MCF 10A (cell line): ENCODE results near the gene MBD6. TPM values are rescaled to one million over a fixed set of nuclear protein-coding genes. Genes with fewer than 3 reads are reported as not detected.

Experiments used
- BruUV-seq: library from RNA; stranded (reverse); fragments of 400-500 nt; replicated peaks from 2 replicates; lab custom pipeline; 2021; lab: Mats Ljungman, UMichigan
- CTCF ChIA-PET: fragments of 300-600 bp; sonication (Branson Sonifier 250); formaldehyde crosslinking; extraction: SDS; loops from one replicate; lab custom pipeline; 2021; ENCODE audit warnings: antibody characterized with exemption, inconsistent platforms; lab: Yijun Ruan, JAX
- POLR2A ChIA-PET: fragments of 300-600, 350-650 bp; sonication (Branson Sonifier 250); formaldehyde crosslinking; extraction: SDS; loops from one replicate; lab custom pipeline; 2020; ENCODE audit warnings: antibody characterized with exemption, inconsistent platforms; lab: Yijun Ruan, JAX
- DNase-seq: peaks from one replicate; pipeline ENCODE4 v3.0.0-alpha.2; 2018; ENCODE audit not compliant: unreplicated experiment
- H3K27ac Mint-ChIP-seq: one replicate; pipeline ENCODE4 v1.8.0; 2022; ENCODE audit warnings: mild to moderate bottlenecking, low read depth, mixed read lengths; ENCODE audit not compliant: unreplicated experiment
- H3K27me3 Mint-ChIP-seq: one replicate; pipeline ENCODE4 v1.8.0; 2022; ENCODE audit warnings: mixed read lengths; ENCODE audit not compliant: insufficient read depth, unreplicated experiment
- H3K36me3 Mint-ChIP-seq: one replicate; pipeline ENCODE4 v1.8.0; 2022; ENCODE audit warnings: mild to moderate bottlenecking, moderate library complexity, mixed read lengths; ENCODE audit not compliant: insufficient read depth, unreplicated experiment
- H3K4me1 Mint-ChIP-seq: one replicate; pipeline ENCODE4 v1.8.0; 2022; ENCODE audit warnings: mixed read lengths; ENCODE audit not compliant: insufficient read depth, unreplicated experiment
- H3K4me3 Mint-ChIP-seq: one replicate; pipeline ENCODE4 v1.8.0; 2022; ENCODE audit warnings: mild to moderate bottlenecking, moderate library complexity, mixed read lengths; ENCODE audit not compliant: unreplicated experiment
- H3K9me3 Mint-ChIP-seq: one replicate; pipeline ENCODE4 v1.8.0; 2022; ENCODE audit warnings: mixed read lengths; ENCODE audit not compliant: unreplicated experiment
- intact Hi-C: fragments of 100-400 bp; cut with micrococcal nuclease; formaldehyde crosslinking; loops from 2 replicates; pipeline ENCODE4 v1.14.1; 2022
- total RNA-seq: library from RNA; stranded (reverse); gene quantifications from 2 replicates; pipeline ENCODE4 v1.2.3, GENCODE V29; 2022
- TF ChIP-seq, protein P1 (sequence below): fragments of 200-600 bp; IDR thresholded peaks from one replicate; pipeline ENCODE4 v1.8.0; 2022; ENCODE audit warnings: antibody characterized with exemption, mild to moderate bottlenecking; ENCODE audit not compliant: unreplicated experiment

Gene MBD6
- total RNA-seq, 1 experiment from 2014 or later = 96.5 TPM

DNA sequence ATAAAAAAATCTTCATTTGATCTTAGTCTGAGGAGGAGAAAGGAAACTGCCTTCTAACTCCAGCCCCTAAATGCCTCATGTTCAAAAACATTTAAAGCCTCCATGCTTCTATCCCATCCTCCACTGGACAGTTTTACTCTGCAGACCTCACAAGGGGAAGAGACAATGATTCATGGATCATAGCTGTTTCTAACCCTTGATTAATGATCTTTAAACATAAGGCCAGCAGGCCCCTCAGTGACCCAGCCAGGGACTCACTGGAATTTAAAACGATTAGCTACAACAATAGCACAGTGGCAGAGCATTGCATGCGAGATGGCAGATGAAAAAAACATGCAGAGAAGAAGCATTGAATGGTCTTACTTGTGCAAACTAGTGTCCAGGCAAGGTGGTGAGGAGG lies 18.4 kb downstream of the MBD6 start:
- Mint-ChIP-seq H3K4me3 (no peak overlapping the region), H3K4me1 (peaks cover 14% of the 10 kb centered on the region), H3K27ac (no peak overlapping the region), H3K36me3 (peaks cover 47% of the 10 kb centered on the region), H3K27me3 (no peaks in the 10 kb centered on the region), H3K9me3 (no peaks in the 10 kb centered on the region)
- intact Hi-C loops = no loop called here
- TF ChIP-seq, protein P1, sequence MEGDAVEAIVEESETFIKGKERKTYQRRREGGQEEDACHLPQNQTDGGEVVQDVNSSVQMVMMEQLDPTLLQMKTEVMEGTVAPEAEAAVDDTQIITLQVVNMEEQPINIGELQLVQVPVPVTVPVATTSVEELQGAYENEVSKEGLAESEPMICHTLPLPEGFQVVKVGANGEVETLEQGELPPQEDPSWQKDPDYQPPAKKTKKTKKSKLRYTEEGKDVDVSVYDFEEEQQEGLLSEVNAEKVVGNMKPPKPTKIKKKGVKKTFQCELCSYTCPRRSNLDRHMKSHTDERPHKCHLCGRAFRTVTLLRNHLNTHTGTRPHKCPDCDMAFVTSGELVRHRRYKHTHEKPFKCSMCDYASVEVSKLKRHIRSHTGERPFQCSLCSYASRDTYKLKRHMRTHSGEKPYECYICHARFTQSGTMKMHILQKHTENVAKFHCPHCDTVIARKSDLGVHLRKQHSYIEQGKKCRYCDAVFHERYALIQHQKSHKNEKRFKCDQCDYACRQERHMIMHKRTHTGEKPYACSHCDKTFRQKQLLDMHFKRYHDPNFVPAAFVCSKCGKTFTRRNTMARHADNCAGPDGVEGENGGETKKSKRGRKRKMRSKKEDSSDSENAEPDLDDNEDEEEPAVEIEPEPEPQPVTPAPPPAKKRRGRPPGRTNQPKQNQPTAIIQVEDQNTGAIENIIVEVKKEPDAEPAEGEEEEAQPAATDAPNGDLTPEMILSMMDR = no peak
- no peak for DNase-seq
- CTCF ChIA-PET = interaction anchor here (0.7 to 1.3 kb wide), 3 partner anchors 12 to 85 kb away, joined by 3 to 4 read pairs (median 3); no protein-coding TSS in a partner anchor
- BruUV-seq = no TSS peak
- POLR2A ChIA-PET = interaction anchor here (0.6 to 1.5 kb wide), 3 partner anchors 9 to 478 kb away, joined by 3 to 6 read pairs (median 5); no protein-coding TSS in a partner anchor

DNA sequence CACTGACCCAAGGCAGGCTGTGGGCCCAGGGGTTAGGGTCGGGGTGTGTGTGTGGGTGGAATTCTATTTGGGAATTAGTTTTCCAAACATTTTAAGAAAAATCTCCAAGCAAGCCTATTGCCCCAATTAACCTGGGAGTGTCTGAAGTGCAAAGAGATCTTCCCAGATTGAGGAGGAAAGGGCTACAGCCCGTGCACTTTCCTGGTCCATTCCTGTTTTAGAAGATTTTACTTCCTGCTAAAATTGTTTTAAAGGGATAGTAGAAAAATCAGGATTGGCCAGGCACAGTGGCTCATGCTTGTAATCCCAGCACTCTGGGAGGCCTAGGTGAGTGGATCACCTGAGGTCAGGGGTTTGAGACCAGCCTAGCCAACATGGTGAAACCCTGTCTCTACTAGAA lies 19.1 kb downstream of the MBD6 start:
- no peak for DNase-seq
- no peaks in the 10 kb centered on the region for H3K27me3 Mint-ChIP-seq
- H3K36me3 Mint-ChIP-seq = peaks cover 47% of the 10 kb centered on the region
- BruUV-seq = no TSS peak
- ChIA-PET POLR2A (interaction anchor here (0.9 to 1.5 kb wide), 4 partner anchors 9 to 52 kb away, joined by 3 to 6 read pairs (median 4); no protein-coding TSS in a partner anchor), CTCF (no interaction called here)
- H3K4me1 Mint-ChIP-seq = peaks cover 17% of the 10 kb centered on the region
- no peak overlapping the region for H3K27ac Mint-ChIP-seq
- H3K9me3 Mint-ChIP-seq = no peaks in the 10 kb centered on the region
- H3K4me3 Mint-ChIP-seq = no peak overlapping the region
- intact Hi-C loops = no loop called here
- TF ChIP-seq, protein P1 = no peak

DNA sequence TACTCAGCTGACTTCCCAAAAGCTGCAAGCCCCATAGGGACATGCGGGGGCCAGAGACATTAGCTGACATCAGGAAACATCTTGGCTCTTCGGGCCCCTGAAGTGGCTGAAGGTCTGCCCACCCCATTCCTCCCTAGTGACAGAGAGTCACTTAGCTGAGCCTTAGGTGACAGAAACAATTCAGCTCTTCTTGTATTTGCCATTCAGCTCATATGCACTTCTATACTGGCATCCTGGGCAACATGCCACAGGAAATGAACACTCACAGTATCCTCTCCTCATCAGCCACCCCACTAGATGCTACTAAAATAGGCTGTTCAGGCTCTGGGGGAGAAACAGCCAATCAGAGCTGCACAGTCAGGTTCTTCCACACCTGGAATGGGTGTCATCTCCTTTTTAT lies 21.0 kb downstream of the MBD6 start:
- Mint-ChIP-seq H3K27ac (no peak overlapping the region), H3K36me3 (peaks cover 33% of the 10 kb centered on the region), H3K27me3 (no peaks in the 10 kb centered on the region), H3K9me3 (no peaks in the 10 kb centered on the region), H3K4me3 (no peak overlapping the region), H3K4me1 (peaks cover 25% of the 10 kb centered on the region)
- TF ChIP-seq, protein P1 = no peak
- intact Hi-C loops = no loop called here
- DNase-seq = no peak
- POLR2A ChIA-PET = interaction anchor here (1.2 kb wide), 2 partner anchors 11 to 18 kb away, joined by 4 to 6 read pairs; no protein-coding TSS in a partner anchor
- no TSS peak for BruUV-seq
- CTCF ChIA-PET = interaction anchor here (0.7 to 1.1 kb wide), 2 partner anchors 17 to 94 kb away, joined by 3 read pairs; no protein-coding TSS in a partner anchor

DNA sequence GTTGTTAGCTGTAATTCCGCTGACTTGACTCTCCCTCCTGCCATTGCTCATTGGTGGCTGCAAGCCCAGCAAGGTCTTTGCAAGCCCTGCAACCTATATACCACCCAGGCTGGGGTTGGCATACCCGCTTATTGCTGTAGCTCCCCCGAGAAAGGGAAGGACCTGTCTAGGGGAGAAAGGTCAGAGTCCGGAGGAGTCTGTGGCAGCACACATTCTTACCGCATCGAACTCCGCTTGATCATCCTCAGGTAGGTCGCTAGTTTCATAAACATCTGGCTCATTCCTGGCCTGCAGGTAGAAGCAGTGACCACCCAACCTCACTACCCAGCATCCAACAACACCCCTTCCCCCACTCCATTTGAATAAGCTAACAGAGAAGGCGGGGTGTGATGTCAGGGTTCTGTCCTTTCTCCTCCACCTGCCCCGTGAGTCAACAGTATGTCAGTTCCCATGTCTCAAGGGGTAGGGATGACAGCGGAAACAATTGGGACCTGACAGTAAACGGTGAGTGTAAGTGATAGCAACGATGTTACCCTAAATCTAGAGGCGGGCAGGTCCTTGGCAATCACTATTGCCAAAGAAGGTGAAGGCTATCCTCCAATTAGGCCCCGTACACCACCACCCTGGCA lies 23.3 kb downstream of the MBD6 start:
- CTCF ChIA-PET = interaction anchor here (0.5 to 2.5 kb wide), 10 partner anchors 9 to 1049 kb away, joined by 3 to 7 read pairs (median 4); partner anchors contain the start of genes CYP27B1 and OS9
- BruUV-seq = no TSS peak

More for the DNA sequence above, 23.3 kb downstream of the MBD6 start:
- intact Hi-C loops = no loop called here
- Mint-ChIP-seq H3K4me1 (peaks cover 32% of the 10 kb centered on the region), H3K4me3 (peak overlapping the region; percentile 93), H3K9me3 (no peaks in the 10 kb centered on the region), H3K27ac (peak overlapping the region; percentile 98), H3K27me3 (no peaks in the 10 kb centered on the region), H3K36me3 (peaks cover 23% of the 10 kb centered on the region)
- TF ChIP-seq, protein P1 = no peak
- DNase-seq = no peak
- POLR2A ChIA-PET = interaction anchor here (0.5 to 3.6 kb wide), 20 partner anchors 9 to 1621 kb away, joined by 3 to 43 read pairs (median 4); partner anchors contain the start of genes DDIT3, LRP1, MBD6 and OS9
